ENCODE results near the gene CHRDL2. TPM values are rescaled to one million over a fixed set of nuclear protein-coding genes. Genes with fewer than 3 reads are reported as not detected.
A peak's percentile ranks its signal among the peaks of the same experiment; 100 is the strongest.
"Not testable (repeated sequence)": the region's sequence is repeated elsewhere in the genome, so short reads cannot be mapped to it uniquely, and the experiment has no call there.

Gene CHRDL2
- total and polyA plus RNA-seq, 4 donors = 0.11 to 2.1 (median 0.99) TPM

DNA sequence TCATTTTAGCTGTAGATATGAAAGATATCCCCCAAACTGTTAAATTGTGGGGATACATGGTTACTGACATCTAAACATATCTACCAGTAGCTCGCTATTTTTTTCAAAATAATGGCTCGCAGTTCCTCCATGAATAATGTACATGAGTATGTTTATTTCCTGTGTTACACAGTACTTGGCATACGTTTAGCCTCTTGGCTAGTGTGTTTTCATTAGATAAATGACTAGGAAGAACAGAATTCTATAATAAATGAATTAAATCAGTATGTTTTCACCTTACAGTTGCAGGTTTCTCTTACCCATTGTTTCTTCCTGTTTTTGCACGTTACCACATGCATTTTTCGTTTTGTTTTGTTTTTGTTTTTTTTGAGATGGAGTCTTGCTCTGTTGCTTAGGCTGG lies 39.2 kb upstream of the CHRDL2 start:
- WGBS (ENCODE audit: insufficient coverage) = no CpG with 5 or more reads among the region's 5 CpGs
- H3K27me3 ChIP-seq (ENCODE audit: control insufficient read depth, insufficient read depth, low read length) = no peaks in the 10 kb centered on the region
- DNase-seq (ENCODE audit: low read depth in 4 of 6, low spot score in 6 of 6) = no peak

DNA sequence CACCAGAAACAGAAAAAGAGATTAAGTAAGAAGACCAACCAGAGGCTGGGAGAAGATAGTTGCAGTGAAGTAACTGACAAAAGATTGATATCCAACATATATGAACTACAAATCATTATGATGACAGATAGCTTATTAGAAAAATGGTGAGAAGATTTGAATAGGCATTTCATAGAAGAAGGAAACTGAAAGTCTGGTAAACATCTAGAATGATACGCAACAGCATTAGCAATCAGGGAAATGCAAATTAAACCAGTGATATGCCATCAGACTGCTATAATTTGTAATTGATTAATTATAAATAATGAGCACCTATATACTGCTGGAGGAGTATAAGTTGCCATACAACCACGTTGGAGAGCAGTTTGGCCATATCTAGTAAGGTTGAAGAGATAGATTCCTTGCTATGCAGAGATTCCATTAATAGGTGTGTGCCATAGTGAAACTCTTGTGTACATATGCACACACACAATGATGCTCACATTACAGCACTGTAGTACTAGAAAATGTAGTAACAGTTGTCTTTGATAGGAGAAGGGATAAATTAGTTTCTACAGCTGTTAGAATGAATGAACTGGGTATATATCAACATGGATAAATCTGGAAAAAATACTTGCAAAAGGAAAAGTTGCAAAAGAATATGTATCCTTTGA lies 38.0 kb upstream of the CHRDL2 start:
- H3K27me3 ChIP-seq (ENCODE audit: control insufficient read depth, insufficient read depth, low read length) = no peaks in the 10 kb centered on the region
- no peaks in the 10 kb centered on the region for H3K4me1 ChIP-seq (ENCODE audit: control insufficient read depth, insufficient read depth, low read length)
- DNase-seq (ENCODE audit: low read depth in 4 of 6, low spot score in 6 of 6) = no peak
- no peaks in the 10 kb centered on the region for H3K36me3 ChIP-seq (ENCODE audit: control insufficient read depth, insufficient read depth, low read length)
- H3K27ac ChIP-seq (ENCODE audit: low read depth, low read length) = no peak overlapping the region
- WGBS (ENCODE audit: insufficient coverage) = no CpG with 5 or more reads among the region's 2 CpGs
- H3K9me3 ChIP-seq (ENCODE audit: control insufficient read depth, insufficient read depth, low read length) = no peaks in the 10 kb centered on the region
- H3K4me3 ChIP-seq (ENCODE audit: low read depth, low read length) = no peak overlapping the region

More for the DNA sequence above, 39.2 kb upstream of the CHRDL2 start:
- H3K4me1 ChIP-seq (ENCODE audit: control insufficient read depth, insufficient read depth, low read length) = no peaks in the 10 kb centered on the region
- no peak overlapping the region for H3K27ac ChIP-seq (ENCODE audit: low read depth, low read length)
- no peaks in the 10 kb centered on the region for H3K9me3 ChIP-seq (ENCODE audit: control insufficient read depth, insufficient read depth, low read length)
- no peaks in the 10 kb centered on the region for H3K36me3 ChIP-seq (ENCODE audit: control insufficient read depth, insufficient read depth, low read length)
- no peak overlapping the region for H3K4me3 ChIP-seq (ENCODE audit: low read depth, low read length)

DNA sequence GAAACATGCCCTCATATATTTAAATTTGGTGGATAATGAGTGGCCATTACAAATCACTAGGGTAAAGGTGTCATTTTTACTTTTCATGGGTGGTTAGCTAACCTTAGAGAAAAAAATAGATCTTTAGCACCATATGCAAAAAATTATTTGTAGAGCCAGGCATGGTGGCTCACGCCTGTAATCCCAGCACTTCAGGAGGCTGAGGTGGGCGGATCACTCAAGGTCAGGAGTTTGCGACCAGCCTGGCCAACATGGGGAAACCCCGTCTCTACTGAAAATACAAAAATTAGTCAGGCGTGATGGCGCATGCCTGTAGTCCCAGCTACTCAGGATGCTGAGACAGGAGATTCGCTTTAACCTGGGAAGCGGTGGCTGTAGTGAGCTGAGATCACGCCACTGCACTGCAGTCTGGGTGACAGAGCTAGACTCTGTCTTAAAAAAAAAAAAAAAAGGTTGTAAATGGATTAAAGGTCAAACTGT lies 37.0 kb upstream of the CHRDL2 start:
- H3K36me3 ChIP-seq (ENCODE audit: control insufficient read depth, insufficient read depth, low read length); H3K27me3 ChIP-seq (ENCODE audit: control insufficient read depth, insufficient read depth, low read length); H3K4me1 ChIP-seq (ENCODE audit: control insufficient read depth, insufficient read depth, low read length); H3K27ac ChIP-seq (ENCODE audit: low read depth, low read length); H3K4me3 ChIP-seq (ENCODE audit: low read depth, low read length); DNase-seq (ENCODE audit: low read depth in 4 of 6, low spot score in 6 of 6); H3K9me3 ChIP-seq (ENCODE audit: control insufficient read depth, insufficient read depth, low read length): not testable (repeated sequence)
- 97% methylated on average over 9 of the region's 9 CpGs for WGBS (ENCODE audit: insufficient coverage)

DNA sequence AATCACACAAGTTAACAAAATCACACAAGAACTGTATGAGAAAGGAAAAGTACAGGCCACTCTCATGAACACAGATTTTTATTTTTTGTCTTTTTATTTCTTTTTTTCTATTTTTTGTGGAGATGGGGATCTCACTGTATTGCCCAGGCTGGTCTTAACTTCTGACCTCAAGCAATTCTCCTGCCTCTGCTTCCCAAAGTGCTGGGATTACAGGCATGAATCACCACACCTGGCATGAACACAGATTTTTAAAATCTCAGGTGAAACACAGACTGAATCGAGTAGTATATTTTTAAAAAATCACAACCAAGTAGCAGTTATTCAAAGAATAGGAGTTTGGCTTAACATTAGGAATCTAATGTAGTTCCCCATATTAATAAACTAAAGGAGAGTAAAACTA lies 35.7 kb upstream of the CHRDL2 start:
- Histone ChIP-seq H3K9me3 (ENCODE audit: control insufficient read depth, insufficient read depth, low read length) (no peaks in the 10 kb centered on the region), H3K4me1 (ENCODE audit: control insufficient read depth, insufficient read depth, low read length) (no peaks in the 10 kb centered on the region), H3K36me3 (ENCODE audit: control insufficient read depth, insufficient read depth, low read length) (no peaks in the 10 kb centered on the region), H3K27ac (ENCODE audit: low read depth, low read length) (no peak overlapping the region), H3K27me3 (ENCODE audit: control insufficient read depth, insufficient read depth, low read length) (no peaks in the 10 kb centered on the region), H3K4me3 (ENCODE audit: low read depth, low read length) (no peak overlapping the region)
- no CpG with 5 or more reads among the region's 1 CpG for WGBS (ENCODE audit: insufficient coverage)
- DNase-seq (ENCODE audit: low read depth in 4 of 6, low spot score in 6 of 6) = no peak

DNA sequence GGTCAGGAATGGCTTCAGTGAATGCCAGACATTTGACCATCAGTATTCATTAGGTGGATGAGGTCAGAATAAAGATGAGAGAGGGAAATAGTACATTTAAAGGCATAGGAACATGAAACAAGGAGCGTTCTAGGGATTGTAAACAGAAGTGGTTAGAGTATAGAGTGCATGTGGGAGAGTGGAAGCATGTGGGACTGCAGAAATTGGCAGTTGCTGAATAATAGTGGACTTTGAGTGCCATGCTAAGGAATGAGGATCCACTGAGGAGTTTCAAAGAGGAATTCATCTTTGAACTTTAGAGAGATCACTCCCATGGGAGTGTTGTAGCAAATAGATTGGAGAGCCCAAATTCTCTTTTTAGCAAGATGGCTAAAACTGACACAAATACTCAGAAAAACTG lies 25.3 kb upstream of the CHRDL2 start:
- DNase-seq (ENCODE audit: low read depth in 4 of 6, low spot score in 6 of 6) = no peak
- 83% methylated on average over 1 of the region's 1 CpG for WGBS (ENCODE audit: insufficient coverage)
- H3K27me3 ChIP-seq (ENCODE audit: control insufficient read depth, insufficient read depth, low read length) = no peaks in the 10 kb centered on the region
- no peaks in the 10 kb centered on the region for H3K36me3 ChIP-seq (ENCODE audit: control insufficient read depth, insufficient read depth, low read length)
- H3K4me1 ChIP-seq (ENCODE audit: control insufficient read depth, insufficient read depth, low read length) = no peaks in the 10 kb centered on the region
- H3K4me3 ChIP-seq (ENCODE audit: low read depth, low read length) = no peak overlapping the region
- no peak overlapping the region for H3K27ac ChIP-seq (ENCODE audit: low read depth, low read length)
- H3K9me3 ChIP-seq (ENCODE audit: control insufficient read depth, insufficient read depth, low read length) = no peaks in the 10 kb centered on the region

DNA sequence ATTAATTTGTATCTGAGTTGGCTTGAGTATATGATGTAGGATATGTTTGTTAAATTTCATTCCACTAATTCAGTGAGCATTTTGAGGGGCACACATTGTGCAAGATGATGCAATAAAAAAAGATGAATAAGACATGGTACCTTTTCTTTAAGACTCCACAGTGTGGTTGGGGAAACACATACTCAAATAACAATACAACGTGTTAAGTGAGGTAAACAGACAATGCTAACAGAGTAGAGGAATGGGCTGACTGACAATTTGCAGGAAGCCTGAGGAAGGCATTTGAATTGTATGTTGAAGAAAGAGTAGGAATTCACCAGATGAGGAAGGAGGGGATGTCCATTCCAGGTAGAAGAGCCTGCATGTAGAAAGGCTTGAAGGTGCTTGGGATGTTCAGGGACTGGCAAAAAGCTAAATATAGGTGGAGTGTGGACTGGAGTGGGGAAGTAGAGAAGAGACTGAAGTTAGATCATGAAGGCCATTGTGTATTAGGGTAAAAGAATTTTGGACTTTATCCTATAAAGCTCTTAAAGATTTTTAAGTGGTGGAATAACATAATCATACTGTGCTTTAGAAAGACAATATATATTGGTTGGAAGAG lies 24.3 kb upstream of the CHRDL2 start:
- H3K36me3 ChIP-seq (ENCODE audit: control insufficient read depth, insufficient read depth, low read length) = no peaks in the 10 kb centered on the region
- H3K27me3 ChIP-seq (ENCODE audit: control insufficient read depth, insufficient read depth, low read length) = no peaks in the 10 kb centered on the region
- no peak for DNase-seq (ENCODE audit: low read depth in 4 of 6, low spot score in 6 of 6)
- peaks cover 3% of the 10 kb centered on the region for H3K4me1 ChIP-seq (ENCODE audit: control insufficient read depth, insufficient read depth, low read length)
- no peaks in the 10 kb centered on the region for H3K9me3 ChIP-seq (ENCODE audit: control insufficient read depth, insufficient read depth, low read length)
- no peak overlapping the region for H3K4me3 ChIP-seq (ENCODE audit: low read depth, low read length)
- H3K27ac ChIP-seq (ENCODE audit: low read depth, low read length) = no peak overlapping the region
- no CpG with 5 or more reads among the region's 1 CpG for WGBS (ENCODE audit: insufficient coverage)

DNA sequence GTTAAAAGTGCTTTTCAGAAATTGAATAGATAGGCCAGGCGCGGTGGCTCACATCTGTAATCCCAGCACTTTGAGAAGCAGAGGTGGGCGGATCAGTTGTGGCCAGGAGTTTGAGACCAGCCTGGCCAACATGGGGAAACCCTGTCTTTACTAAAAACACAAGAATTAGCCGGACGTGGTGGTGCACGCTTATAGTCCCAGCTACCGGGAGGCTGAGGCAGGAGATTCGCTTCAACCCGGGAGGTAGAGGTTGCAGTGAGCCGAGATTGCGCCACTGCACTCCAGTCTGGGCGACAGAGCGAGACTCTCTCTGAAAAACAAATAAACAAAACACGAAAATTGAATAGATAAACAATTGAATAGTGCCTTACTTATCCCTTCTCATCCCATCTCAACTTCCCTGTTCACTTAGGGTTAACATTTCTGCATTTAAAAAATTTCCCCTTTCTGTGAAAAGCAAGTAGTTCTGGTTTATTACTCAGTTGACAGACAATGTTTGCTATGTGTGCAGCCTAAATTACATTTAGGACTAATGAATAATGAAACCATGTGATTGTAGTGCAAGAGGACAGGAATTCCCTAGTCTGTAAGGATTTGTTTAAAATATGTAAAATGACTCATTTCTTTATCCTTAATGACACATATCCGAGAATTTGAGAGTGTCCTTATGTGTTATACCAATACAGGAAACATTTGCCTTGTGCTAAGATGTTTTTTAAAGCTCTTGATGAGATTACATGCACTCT lies 23.5 kb upstream of the CHRDL2 start:
- Histone ChIP-seq H3K9me3 (ENCODE audit: control insufficient read depth, insufficient read depth, low read length) (no peaks in the 10 kb centered on the region), H3K4me3 (ENCODE audit: low read depth, low read length) (no peak overlapping the region), H3K27ac (ENCODE audit: low read depth, low read length) (no peak overlapping the region), H3K27me3 (ENCODE audit: control insufficient read depth, insufficient read depth, low read length) (no peaks in the 10 kb centered on the region), H3K4me1 (ENCODE audit: control insufficient read depth, insufficient read depth, low read length) (peaks cover 3% of the 10 kb centered on the region), H3K36me3 (ENCODE audit: control insufficient read depth, insufficient read depth, low read length) (no peaks in the 10 kb centered on the region)
- 94% methylated on average over 14 of the region's 15 CpGs for WGBS (ENCODE audit: insufficient coverage)
- DNase-seq (ENCODE audit: low read depth in 4 of 6, low spot score in 6 of 6) = peak in 1 of 6 donors; percentile 6

DNA sequence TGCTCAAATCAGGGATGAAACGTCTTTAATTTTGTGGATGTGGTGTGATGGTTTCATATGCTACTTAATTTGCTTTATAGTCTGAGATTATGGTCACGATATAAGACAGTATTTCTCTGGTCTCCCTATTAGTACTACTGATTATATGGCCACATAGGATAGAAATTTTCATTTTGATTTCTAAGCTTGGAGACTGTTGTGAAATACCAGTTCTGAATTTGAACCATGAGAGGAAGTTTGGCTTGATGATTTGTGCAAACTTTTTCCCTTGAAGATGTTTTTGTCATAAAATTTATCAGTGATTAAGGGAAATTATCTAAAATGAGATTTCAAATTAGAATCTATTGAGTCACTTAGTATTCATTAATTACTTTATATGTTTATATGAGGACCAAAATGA lies 20.1 kb upstream of the CHRDL2 start:
- no CpG with 5 or more reads among the region's 2 CpGs for WGBS (ENCODE audit: insufficient coverage)
- Histone ChIP-seq H3K4me3 (ENCODE audit: low read depth, low read length) (no peak overlapping the region), H3K4me1 (ENCODE audit: control insufficient read depth, insufficient read depth, low read length) (peaks cover 8% of the 10 kb centered on the region), H3K27ac (ENCODE audit: low read depth, low read length) (no peak overlapping the region), H3K27me3 (ENCODE audit: control insufficient read depth, insufficient read depth, low read length) (no peaks in the 10 kb centered on the region), H3K36me3 (ENCODE audit: control insufficient read depth, insufficient read depth, low read length) (no peaks in the 10 kb centered on the region), H3K9me3 (ENCODE audit: control insufficient read depth, insufficient read depth, low read length) (no peaks in the 10 kb centered on the region)
- DNase-seq (ENCODE audit: low read depth in 4 of 6, low spot score in 6 of 6) = no peak

DNA sequence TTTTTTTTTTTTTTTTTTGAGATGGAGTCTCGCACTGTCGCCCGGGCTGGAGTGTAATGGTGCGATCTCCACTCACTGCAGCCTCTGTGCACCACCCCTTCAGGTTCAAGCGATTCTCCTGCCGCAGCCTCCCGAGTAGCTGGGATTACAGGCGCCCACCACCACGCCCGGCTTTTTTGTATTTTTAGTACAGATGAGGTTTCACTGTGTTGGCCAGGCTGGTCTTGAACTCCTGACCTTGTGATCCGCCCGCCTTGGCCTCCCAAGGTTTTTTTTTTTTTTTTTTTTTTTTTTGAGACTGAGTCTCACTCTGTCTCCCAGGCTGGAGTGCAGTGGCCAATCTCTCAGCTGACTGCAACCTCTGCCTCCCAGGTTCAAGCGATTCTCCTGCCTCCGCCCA lies 19.4 kb upstream of the CHRDL2 start:
- not testable (repeated sequence) for H3K4me1 ChIP-seq (ENCODE audit: control insufficient read depth, insufficient read depth, low read length); H3K9me3 ChIP-seq (ENCODE audit: control insufficient read depth, insufficient read depth, low read length); H3K27me3 ChIP-seq (ENCODE audit: control insufficient read depth, insufficient read depth, low read length); DNase-seq (ENCODE audit: low read depth in 4 of 6, low spot score in 6 of 6); H3K36me3 ChIP-seq (ENCODE audit: control insufficient read depth, insufficient read depth, low read length); H3K4me3 ChIP-seq (ENCODE audit: low read depth, low read length); H3K27ac ChIP-seq (ENCODE audit: low read depth, low read length)
- WGBS (ENCODE audit: insufficient coverage) = 100% methylated on average over 2 of the region's 14 CpGs

DNA sequence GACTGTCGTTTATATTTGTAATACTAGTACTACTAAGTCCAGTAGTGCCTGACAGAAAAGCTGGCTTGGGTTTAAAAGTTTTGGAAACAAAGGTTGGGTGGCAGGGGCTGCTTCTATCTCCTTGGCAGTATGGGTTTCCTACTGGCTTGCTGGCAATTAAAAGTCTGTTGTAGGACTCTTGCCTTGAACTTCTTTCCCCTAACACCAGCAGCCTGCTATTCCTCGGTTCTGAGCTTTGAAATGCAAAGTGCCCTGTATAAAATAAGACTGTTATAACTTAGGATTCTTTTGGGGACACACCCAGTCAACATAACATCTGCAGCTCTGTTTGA lies 18.7 kb upstream of the CHRDL2 start:
- WGBS (ENCODE audit: insufficient coverage) = no CpG with 5 or more reads among the region's 2 CpGs
- peaks cover 8% of the 10 kb centered on the region for H3K4me1 ChIP-seq (ENCODE audit: control insufficient read depth, insufficient read depth, low read length)

More for the DNA sequence above, 18.7 kb upstream of the CHRDL2 start:
- H3K4me3 ChIP-seq (ENCODE audit: low read depth, low read length) = peak overlapping the region; percentile 64
- no peaks in the 10 kb centered on the region for H3K9me3 ChIP-seq (ENCODE audit: control insufficient read depth, insufficient read depth, low read length)
- H3K36me3 ChIP-seq (ENCODE audit: control insufficient read depth, insufficient read depth, low read length) = no peaks in the 10 kb centered on the region
- H3K27ac ChIP-seq (ENCODE audit: low read depth, low read length) = peak overlapping the region; percentile 45
- DNase-seq (ENCODE audit: low read depth in 4 of 6, low spot score in 6 of 6) = peak in 1 of 6 donors; percentile 8
- no peaks in the 10 kb centered on the region for H3K27me3 ChIP-seq (ENCODE audit: control insufficient read depth, insufficient read depth, low read length)

Data from spinal cord (tissue), 10 donors.